ENCODE measurements around the gene TM7SF2.

The TM7SF2 gene

DNA sequence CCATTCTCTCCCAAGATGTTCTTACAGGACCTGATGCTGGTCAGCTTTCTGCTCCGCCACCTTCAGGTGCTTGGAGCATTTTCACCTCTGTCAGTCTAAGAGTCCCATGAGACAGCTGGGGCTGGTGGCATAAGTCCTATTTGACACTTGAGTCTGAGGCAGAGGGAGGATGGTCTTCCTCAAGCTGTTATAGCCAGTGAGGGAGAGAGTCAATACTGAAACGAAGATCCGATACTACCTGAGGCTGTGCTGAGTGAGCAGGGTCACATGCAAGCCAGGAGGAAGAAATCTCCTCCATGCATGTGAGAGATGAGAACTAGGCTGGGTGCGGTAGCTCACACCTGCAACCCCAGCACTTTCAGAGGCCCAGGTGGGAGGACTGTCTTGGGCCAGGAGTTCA lies 22.1 kb upstream of the TM7SF2 start:
- DNase-seq (ENCODE audit: low read depth in 2 of 2, low spot score in 1 of 2) = no peak

DNA sequence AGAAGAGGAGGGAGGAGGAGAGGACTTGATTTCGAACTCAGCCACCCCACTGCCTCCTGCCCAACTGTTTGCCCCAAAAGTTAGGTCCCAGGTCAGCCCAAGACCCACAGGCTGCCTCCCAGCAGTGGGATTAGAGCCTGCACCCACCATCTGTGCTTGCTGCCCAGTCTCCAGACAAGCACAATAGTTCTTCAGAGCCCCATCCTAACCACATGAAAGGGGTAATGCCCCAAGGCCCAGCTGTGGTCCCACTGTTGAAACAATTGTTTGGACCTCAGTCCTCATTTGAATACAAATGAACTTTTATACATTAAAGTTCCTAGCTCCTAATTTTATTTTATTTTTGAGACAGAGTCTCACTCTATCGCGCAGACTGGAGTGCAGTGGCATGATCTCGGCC lies 21.0 kb upstream of the TM7SF2 start:
- no peak for DNase-seq (ENCODE audit: low read depth in 2 of 2, low spot score in 1 of 2)

DNA sequence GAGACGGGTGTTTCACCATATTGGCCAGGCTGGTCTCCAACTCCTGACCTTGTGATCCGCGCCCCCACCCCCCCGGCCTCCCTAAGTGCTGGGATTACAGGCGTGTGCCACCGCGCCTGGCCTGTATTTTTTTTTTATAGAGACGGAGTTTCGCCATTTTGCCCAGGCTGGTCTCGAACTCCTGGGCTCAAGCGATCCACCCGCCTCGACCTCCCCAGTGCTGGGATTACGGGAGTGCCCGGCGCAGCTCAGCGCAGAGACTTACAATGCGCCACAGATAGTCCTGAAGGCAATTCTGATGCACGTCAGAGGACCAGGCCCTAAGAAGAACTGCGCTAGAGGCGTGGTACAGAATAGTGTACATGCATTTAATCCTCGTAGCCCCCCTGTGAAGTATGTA lies 16.2 kb upstream of the TM7SF2 start:
- DNase-seq (ENCODE audit: low read depth in 2 of 2, low spot score in 1 of 2) = no peak

DNA sequence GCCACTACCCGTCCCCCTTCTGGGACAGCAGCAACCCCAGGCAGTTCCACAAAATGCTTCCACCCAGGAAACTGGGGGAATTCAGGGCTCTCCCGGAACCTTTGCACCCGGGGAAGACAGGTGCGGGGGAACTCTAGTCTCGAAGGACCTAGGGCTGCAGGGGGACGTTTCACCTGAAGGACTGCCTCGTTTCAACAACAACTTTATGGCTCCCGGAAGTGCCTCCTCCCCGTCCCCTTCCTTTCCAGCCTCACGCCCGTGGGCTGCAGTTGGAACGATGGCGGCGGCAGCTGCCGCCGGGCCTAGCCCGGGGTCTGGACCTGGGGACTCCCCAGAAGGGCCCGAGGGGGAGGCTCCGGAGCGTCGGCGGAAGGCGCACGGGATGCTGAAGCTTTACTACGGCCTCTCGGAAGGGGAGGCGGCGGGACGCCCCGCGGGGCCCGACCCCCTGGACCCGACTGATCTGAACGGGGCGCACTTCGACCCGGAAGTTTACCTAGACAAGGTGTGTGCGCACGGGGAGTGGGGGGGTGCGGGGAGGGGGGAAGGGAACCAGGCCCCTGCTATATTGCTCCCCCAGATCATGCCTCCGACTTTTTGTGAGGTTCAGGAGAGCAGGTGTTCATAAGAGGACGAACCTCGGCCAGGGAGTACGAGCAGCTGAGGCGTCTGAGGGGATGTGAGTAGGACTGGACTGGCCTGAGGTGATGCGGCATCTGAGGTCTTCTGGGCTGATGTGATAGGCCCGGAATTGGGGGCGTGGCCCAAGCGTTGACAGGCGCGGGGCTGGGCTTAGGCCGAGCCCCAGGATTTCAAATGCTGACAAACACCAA lies 15.5 kb upstream of the TM7SF2 start, which contains the start of gene VPS51:
VPS51 (plus strand) TSS at position 241 of the 833 bp plus-strand sequence; CDS start at position 278, 37 bp downstream.
- DNase-seq (ENCODE audit: low read depth in 2 of 2, low spot score in 1 of 2) = peak; percentile 72

DNA sequence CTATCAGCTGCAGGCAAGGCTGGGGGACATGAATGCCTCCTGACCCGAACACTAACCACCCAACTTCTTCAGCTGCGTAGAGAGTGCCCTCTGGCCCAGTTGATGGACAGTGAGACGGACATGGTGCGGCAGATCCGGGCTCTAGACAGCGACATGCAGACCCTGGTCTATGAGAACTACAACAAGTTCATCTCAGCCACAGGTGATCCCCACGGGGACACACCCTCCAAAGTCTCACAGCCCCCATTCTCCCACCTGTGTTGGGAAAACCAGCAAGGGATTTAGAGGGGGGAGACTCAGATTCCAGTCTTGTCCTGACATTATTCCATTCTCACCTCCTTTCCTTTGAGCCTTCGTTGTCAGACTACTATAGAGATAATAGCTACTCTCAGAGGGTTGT lies 14.7 kb upstream of the TM7SF2 start:
- DNase-seq (ENCODE audit: low read depth in 2 of 2, low spot score in 1 of 2) = no peak

DNA sequence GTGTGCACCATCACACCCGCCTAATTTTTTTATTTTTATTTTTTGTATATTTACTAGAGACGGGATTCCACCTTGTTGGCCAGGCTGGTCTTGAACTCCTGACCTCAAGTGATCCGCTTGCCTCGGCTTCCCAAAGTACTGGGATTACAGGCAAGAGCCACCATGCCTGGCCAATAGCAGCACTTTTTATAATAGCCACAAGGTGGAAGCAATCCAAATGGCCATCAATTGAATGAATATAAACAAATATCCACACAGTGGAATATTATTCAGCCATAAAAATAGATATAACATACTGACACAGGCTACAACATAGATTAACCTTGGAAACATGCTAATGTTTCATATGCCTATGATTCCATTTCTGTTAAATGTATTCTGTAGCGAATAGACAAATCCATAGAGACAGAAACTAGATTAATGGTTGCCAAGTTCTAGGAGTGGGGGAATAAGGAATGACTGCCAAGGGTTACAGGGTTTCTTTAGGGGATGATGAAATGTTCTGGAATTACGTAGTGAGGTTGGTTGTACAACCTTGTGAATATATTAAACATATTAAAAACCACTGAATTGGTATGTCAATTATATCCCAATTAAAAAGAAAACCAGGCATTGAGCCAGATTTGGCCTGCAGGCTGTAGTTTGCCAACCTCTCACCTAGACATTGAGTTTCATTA lies 10.9 kb upstream of the TM7SF2 start:
- no peak for DNase-seq (ENCODE audit: low read depth in 2 of 2, low spot score in 1 of 2)

DNA sequence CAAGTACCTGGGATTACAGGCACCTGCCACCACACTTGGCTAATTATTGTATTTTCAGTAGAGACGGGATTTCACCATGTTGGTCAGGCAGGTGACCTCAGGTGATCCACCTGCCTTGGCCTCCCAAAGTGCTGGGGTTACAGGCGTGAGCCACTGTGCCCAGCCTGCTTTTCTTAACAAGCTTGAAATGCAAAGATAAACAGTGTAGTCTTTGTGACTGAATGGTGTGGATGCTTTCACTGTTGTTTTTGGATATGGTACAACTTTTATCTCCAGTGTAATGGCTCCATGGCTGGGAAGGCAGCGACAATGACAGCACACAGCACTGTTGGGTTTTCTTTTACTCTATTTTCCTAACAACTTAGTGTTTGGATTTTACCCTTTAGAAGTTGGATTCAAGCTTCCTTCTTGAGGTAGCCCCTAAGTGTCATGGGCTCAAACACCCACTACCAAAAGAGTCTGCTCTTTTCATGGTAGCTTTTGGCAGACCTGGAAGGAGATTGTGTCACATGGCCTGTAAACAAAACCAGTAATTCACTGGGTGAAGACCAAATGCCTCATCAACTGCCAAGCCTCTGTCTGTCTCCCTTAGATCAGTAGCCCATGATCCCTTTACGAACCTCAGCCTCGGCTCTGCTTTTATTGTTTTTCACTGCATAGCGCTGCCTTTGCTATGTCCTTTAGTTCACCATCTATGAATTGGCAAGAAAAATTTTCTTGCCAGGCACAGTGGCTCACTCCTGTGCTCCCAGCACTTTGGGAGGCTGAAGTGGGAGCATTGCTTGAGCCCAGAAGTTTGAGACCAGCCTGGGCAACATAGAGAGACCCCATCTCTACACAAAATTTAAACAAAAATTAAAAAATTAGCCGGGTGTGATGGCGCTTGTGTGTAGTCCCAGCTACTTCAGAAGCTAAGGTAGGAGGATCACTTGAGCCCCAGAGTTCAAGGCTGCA lies 9.3 kb upstream of the TM7SF2 start:
- no peak for DNase-seq (ENCODE audit: low read depth in 2 of 2, low spot score in 1 of 2)

DNA sequence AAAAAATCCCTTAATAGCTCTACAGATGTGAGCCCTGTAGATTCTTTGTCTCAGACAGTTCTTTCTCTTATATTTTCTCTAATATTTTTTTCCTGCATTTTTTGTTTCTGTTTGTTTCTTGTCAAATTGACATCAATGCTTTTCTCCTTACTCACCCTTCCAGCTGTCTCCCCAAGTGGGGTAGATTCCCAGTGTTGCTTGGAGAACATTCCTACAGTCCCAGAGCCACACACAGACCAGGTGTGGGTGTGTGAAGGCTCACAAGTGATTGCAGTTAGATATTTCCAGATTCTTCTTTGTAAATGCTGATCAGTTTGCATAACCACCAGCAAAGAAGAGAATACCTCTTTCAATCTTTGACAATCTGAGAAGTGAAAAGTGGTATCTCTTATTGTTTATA lies 8.2 kb upstream of the TM7SF2 start:
- no peak for DNase-seq (ENCODE audit: low read depth in 2 of 2, low spot score in 1 of 2)

DNA sequence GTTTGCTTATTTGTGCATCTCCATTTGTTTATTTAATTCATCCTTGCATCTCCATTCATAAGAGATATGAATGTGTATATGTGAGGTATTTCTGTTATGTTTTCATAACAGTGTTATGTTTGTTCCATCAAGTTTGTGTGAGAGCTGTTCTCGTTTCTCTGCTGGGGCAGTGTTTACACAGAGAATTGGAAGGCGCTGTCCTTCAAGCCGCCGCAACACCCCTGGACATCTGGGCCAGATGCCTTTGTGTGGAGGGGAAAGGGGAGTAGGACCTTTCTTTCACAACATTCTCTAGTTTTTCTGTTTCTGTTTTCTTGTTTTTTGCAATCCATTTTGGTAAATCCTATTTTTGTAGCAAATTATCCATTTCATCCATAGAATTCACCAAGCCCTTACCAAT lies 7.0 kb upstream of the TM7SF2 start:
- no peak for DNase-seq (ENCODE audit: low read depth in 2 of 2, low spot score in 1 of 2)

DNA sequence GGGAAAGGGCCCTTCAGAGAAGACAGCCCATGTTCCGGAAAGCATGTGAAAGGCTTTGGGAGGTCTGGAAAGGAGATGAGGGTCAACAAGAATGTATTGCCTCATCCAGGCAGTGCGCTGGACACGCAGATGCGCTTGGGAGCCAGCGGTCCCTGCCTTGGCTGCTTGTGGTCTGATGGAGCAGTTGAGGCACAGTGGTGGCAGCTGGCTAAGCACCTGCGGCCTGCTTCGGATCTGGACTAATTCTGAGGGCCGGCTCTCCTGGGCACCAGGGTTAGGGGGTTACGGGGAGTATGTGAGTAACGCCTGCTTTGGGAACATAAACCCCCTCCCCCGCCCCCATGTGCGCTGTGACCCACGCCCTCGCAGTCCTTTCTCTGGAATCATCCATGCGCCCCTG lies 4.6 kb upstream of the TM7SF2 start:
- DNase-seq (ENCODE audit: low read depth in 2 of 2, low spot score in 1 of 2) = no peak

DNA sequence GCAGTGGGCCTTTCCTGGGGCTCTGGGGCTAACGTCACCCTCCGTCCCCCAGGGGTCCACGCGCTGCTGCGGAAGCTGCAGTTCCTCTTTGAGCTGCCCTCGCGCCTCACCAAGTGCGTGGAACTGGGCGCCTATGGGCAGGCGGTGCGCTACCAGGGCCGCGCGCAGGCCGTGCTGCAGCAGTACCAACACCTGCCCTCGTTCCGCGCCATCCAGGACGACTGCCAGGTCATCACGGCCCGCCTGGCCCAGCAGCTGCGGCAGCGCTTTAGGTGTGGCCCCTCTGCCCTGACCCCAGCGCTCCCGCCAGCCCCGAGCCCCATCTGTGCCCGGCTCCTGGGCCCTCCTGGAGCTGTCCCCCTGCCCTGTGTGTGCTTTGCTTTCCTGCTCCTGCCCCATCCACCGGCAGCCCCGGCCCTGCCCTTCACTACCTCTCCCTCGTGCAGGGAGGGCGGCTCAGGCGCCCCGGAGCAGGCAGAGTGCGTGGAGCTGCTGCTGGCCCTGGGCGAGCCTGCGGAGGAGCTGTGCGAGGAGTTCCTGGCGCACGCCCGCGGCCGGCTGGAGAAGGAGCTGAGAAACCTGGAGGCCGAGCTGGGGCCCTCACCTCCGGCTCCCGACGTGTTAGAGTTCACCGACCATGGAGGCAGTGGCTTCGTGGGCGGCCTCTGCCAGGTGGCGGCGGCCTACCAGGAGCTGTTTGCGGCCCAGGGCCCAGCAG lies 3.8 kb upstream of the TM7SF2 start:
- DNase-seq (ENCODE audit: low read depth in 2 of 2, low spot score in 1 of 2) = no peak

DNA sequence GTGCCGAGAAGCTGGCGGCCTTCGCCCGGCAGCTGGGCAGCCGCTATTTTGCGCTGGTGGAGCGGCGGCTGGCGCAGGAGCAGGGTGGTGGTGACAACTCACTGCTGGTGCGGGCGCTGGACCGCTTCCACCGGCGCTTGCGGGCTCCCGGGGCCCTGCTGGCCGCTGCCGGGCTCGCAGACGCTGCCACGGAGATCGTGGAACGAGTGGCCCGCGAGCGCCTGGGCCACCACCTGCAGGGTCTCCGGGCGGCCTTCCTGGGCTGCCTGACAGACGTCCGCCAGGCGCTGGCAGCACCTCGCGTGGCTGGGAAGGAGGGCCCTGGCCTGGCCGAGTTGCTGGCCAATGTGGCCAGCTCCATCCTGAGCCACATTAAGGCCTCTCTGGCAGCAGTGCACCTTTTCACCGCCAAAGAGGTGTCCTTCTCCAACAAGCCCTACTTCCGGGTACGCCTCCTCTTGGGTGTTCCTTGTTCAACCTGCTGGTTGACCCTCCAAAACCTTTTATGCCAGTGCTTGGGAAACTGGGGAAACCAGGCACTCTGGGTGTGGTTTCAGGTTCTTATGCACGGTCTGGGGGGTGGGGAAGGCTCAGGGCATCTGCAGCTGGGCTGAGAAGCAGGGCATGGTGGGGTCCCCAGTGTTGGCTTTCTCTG lies 3.1 kb upstream of the TM7SF2 start:
- DNase-seq (ENCODE audit: low read depth in 2 of 2, low spot score in 1 of 2) = no peak

DNA sequence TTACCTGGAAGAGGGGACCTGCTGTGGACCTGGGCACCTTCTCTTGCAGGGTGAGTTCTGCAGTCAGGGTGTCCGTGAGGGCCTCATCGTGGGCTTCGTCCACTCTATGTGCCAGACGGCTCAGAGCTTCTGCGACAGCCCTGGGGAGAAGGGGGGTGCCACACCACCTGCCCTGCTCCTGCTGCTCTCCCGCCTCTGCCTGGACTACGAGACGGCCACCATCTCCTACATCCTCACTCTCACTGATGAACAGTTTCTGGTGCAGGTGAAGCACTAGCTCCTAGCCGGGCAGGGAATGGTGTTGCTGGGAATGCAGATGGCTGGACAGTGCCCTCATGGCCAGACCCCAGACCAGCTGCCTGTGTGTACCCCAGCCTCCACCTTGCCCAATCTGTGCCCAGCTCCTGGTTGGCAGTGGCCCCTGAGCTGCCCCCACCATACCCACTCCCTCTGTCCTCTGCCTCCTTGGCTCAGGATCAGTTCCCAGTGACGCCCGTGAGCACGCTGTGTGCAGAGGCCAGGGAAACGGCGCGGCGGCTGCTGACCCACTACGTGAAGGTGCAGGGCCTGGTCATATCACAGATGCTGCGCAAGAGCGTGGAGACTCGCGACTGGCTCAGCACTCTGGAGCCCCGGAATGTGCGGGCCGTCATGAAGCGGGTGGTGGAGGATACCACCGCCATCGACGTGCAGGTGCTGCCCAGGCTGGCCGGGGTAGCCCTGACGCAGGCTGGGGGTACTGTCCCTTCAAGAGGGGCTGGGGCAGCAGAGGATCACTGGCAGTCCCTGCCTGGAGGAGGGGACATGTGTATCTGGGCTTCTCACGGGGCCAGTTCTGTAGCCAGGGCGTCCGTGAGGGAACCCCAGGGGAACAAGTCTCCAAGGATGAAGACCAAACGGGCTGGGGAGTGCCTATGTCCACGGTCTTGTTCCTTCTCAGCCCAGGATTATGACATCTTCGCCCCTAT lies 2.2 kb upstream of the TM7SF2 start:
- DNase-seq (ENCODE audit: low read depth in 2 of 2, low spot score in 1 of 2) = no peak

DNA sequence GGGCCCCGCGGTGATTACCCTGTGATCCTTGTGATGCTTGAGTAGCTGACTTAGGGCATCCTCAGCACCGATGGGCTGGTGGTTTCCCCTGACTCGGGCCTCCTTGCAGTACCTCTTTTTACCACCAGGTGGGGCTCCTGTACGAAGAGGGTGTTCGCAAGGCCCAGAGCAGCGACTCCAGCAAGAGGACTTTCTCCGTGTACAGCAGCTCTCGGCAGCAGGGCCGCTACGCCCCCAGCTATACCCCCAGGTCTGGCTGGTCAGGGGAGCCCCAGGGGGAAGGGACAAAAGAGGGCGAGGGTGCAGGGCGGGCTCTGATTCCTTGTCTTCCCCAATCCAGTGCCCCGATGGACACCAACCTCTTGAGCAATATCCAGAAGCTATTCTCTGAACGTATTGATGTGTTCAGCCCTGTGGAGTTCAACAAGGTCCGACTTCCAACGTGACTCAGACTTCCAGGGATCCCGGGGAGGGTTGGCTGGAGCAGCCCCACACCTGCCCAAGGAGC lies 1.3 kb upstream of the TM7SF2 start:
- DNase-seq (ENCODE audit: low read depth in 2 of 2, low spot score in 1 of 2) = peak; percentile 92 to 97

DNA sequence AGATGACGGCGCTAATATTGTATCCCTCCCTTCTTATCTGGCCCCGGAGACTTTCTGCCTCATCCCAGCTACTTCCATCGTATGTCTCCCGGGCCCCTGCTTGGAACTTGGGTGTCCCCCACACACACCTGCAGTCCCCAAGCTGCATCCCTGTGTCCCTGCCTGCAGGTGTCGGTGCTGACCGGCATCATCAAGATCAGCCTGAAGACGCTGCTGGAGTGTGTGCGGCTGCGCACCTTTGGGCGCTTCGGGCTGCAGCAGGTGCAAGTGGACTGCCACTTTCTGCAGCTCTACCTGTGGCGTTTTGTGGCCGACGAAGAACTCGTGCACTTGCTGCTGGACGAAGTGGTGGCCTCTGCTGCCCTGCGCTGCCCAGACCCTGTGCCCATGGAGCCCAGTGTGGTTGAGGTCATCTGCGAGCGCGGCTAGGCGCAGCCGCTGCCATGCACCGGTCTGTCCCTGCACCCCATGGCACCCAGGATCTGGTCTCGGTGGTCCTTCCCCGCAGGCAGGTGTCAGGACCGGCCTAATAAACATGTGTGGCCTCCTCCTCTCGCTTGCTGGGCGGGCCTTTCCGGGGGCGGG lies 421 bp upstream of the TM7SF2 start:
- DNase-seq (ENCODE audit: low read depth in 2 of 2, low spot score in 1 of 2) = no peak

DNA sequence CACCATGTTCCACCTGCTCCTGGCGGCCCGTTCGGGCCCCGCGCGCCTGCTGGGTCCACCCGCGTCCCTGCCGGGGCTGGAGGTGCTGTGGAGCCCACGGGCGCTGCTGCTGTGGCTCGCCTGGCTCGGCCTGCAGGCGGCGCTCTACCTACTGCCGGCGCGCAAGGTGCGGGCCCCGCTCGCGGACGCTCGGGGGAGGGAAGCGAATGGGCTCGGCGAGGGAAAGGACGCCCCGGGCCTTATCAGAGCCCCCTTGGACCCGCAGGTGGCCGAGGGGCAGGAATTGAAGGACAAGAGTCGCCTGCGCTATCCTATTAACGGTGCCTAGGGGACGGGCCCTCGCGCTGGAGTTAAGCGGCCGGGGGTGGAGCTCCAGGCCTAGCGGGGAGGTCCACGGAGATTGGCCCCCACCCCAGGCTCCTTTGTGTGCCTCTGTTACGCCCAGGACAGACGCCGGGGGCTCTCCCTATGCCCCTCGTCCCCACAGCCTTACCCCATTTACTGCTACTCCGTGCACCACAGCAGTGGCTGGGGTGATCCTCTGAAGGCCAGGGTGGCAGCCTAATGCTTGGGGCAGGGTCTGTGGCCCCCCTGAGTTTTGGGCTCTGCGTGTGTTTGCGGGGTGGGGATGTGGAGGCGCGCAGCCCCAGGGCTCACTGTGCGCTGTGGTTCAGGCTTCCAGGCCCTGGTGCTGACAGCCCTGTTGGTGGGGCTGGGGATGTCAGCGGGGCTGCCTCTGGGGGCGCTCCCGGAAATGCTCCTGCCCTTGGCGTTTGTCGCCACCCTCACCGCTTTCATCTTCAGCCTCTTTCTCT lies 1.1 kb downstream of the TM7SF2 start:
- DNase-seq (ENCODE audit: low read depth in 2 of 2, low spot score in 1 of 2) = peak in 1 of 2 donors; percentile 49

DNA sequence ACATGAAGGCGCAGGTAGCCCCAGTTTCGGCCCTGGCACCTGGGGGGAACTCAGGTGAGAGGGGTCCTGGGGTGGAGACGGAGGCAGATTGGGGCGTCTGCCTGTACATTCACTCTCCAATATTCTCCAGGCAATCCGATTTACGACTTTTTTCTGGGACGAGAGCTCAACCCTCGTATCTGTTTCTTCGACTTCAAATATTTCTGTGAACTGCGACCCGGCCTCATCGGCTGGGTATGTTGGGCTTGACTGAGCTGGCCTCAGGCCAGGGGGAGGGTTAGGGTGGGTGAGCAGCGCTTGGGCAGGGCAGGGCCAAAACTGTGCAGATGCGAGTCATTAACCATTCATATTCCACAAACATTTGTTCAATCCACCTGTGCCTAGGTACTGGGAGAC lies 1.7 kb downstream of the TM7SF2 start:
- no peak for DNase-seq (ENCODE audit: low read depth in 2 of 2, low spot score in 1 of 2)

DNA sequence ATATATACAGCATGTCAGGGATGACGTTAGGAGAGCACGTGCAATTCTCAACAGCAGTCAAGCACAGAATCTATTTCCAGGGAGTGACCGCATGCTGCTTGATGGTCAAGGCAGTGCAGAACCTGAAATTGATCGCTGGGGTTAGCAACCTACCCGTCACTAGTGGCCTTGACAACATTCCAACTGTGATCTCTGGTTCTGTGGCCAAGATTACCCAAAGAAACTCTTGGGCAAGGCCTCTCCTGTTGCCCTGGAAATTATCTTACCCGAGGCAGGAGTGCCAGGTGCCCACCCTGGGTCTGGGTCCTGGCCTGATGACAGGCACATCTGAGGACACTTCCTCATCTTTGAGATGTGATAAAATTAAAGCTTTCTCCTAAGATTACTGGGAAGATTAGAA lies 2.2 kb downstream of the TM7SF2 start:
- DNase-seq (ENCODE audit: low read depth in 2 of 2, low spot score in 1 of 2) = no peak
